Neural progenitor cell (in vitro differentiated cells): ENCODE results near the gene GRIK3.

Experiments used
- CTCF ChIP-seq: fragments of 200-600 bp; sonication (generic); IDR thresholded peaks from 2 replicates; pipeline ENCODE4 v1.5.1; 2017; ENCODE audit warnings: antibody characterized with exemption, mild to moderate bottlenecking
- EZH2 ChIP-seq: fragments of 200-600 bp; sonication (generic); IDR thresholded peaks from 2 replicates; pipeline ENCODE4 v1.6.1; 2017; ENCODE audit warnings: antibody characterized with exemption, mild to moderate bottlenecking, moderate library complexity

GRCh38 chr1:37009521-37009920 is 24.8 kb downstream of the GRIK3 start:
- TF ChIP-seq CTCF = no peak
- TF ChIP-seq EZH2 = no peak
